Measurements from ENCODE around the gene SCGB2A2. TPM values are rescaled to one million over a fixed set of nuclear protein-coding genes. Genes with fewer than 3 reads are reported as not detected.

Gene SCGB2A2
- total and polyA plus RNA-seq, 9 of the 15 experiments (the other 6 are each of a cell fraction or from before 2014, with no cell fraction given): not detected

- TF ChIP-seq CUX1 (CRISPR knock-in tag; IDR thresholded peaks at IDR 0.05) (no peak), BMI1 (IDR thresholded peaks at IDR 0.05; ENCODE audit: low read length) (no peak), MLLT1 (IDR thresholded peaks at IDR 0.05) (no peak)
These were observed 18.3 kb upstream of the SCGB2A2 start (continued) for GRCh38 chr11:62251698-62252097.

GRCh38 chr11:62253999-62254542 lies 15.9 kb upstream of the SCGB2A2 start:
- Histone ChIP-seq H3K4me1 (replicated peaks in 1 of 2; ENCODE audit: control insufficient read depth in 2 of 2, insufficient read depth in 2 of 2, low read length in 2 of 2) (no peaks in the 10 kb centered on the region), H3K9ac (ENCODE audit: insufficient read depth in 1 of 2, low read depth in 2 of 2, low read length in 2 of 2) (no peak overlapping the region), H3K79me2 (ENCODE audit: control insufficient read depth, insufficient read depth, low read length) (no peaks in the 10 kb centered on the region), H3K27ac (ENCODE audit: extremely low read depth, low read depth, low read length) (no peak overlapping the region), H4K20me1 (replicated peaks; ENCODE audit: control insufficient read depth, insufficient read depth, low read length) (no peaks in the 10 kb centered on the region), H3K4me3 (no peak overlapping the region), H2AFZ (ENCODE audit: low read depth, low read length) (no peak overlapping the region), H3K4me2 (ENCODE audit: insufficient read depth, low read length) (no peak overlapping the region), H3K27me3 (ENCODE audit: control insufficient read depth in 2 of 2, insufficient read depth in 2 of 2, low read length in 2 of 2) (no peaks in the 10 kb centered on the region; a peak in 1 of 5 replicates), H3K9me1 (ENCODE audit: control insufficient read depth, insufficient read depth, low read length) (no peaks in the 10 kb centered on the region), H3K9me3 (replicated peaks; ENCODE audit: control insufficient read depth, insufficient read depth, low read depth, low read length) (no peaks in the 10 kb centered on the region), H3K36me3 (ENCODE audit: control insufficient read depth, insufficient read depth, low read length) (no peaks in the 10 kb centered on the region)
- ATAC-seq (no peak), DNase-seq (ENCODE audit: extremely low read depth in 1 of 4, low spot score in 3 of 4) (no peak), FAIRE-seq (no peak)
- intact Hi-C loops (cut with micrococcal nuclease): no loop called here
- TF ChIP-seq ERF (CRISPR knock-in tag; IDR thresholded peaks at IDR 0.05) (no peak), SNIP1 (IDR thresholded peaks at IDR 0.05; ENCODE audit: low read depth) (no peak), ZNF586 (CRISPR knock-in tag; conservative IDR thresholded peaks at IDR 0.05) (no peak), PRMT5 (CRISPR knock-in tag; IDR thresholded peaks at IDR 0.05) (no peak), ZNF197 (CRISPR knock-in tag; IDR thresholded peaks at IDR 0.05; ENCODE audit: low read depth) (no peak)
- POLR2A ChIA-PET: interaction anchor here (0.7 kb wide), 1 partner anchor 54 kb away, joined by 3 read pairs; no protein-coding TSS in a partner anchor
- 0% methylated on average over 3 of the region's 3 CpGs for WGBS (ENCODE audit: insufficient coverage, low coverage, missing lambda C conversion rate)
- no TSS peak for BruUV-seq (replicated peaks)
- in situ Hi-C loops (cut with MboI): no loop called here
- CTCF ChIA-PET (ENCODE audit: low intra/inter-chr PET ratio): no interaction called here

All from K562 (cell line).